H1 (cell line): Measurements from ENCODE around the gene UQCRC2. TPM values are rescaled to one million over a fixed set of nuclear protein-coding genes. Genes with fewer than 3 reads are reported as not detected.

Experiments used
- CTCF ChIA-PET: fragments of 300-600 bp; sonication (Branson Sonifier 250); formaldehyde crosslinking; loops from one replicate; lab custom pipeline; 2021; ENCODE audit not compliant: partially characterized antibody; lab: Charles Lee
- POLR2A ChIA-PET: fragments of 300-600 bp; sonication (Branson Sonifier 250); formaldehyde crosslinking; loops from one replicate; lab custom pipeline; 2021; ENCODE audit warnings: inconsistent platforms; ENCODE audit not compliant: partially characterized antibody; lab: Charles Lee
- DNase-seq, 2 experiments: peaks; one replicate each; pipeline versions ENCODE4 v3.0.0 to v3.0.0-alpha.2; 2010 to 2022; ENCODE audit warnings: low spot score in 2 of 2, low read depth in 1 of 2, mixed read lengths in 1 of 2
- FAIRE-seq: peaks from 2 replicates; lab custom pipeline; 2011; peaks lifted over from hg19 to GRCh38; lab: Jason Lieb, UNC
- H2AFZ ChIP-seq: 2 replicates; pipeline ENCODE4 v1.8.1; 2012; ENCODE audit warnings: low read length, inconsistent platforms
- H2AK5ac ChIP-seq: 2 replicates; pipeline ENCODE4 v1.6.1; 2013; ENCODE audit warnings: low read depth, low read length
- H2BK120ac ChIP-seq: replicated peaks from 2 replicates; pipeline ENCODE3; 2013; ENCODE audit warnings: low read depth, low read length, inconsistent platforms
- H2BK12ac ChIP-seq: 2 replicates; pipeline ENCODE4 v1.6.1; 2013; ENCODE audit warnings: low read depth, low read length
- H2BK15ac ChIP-seq: 2 replicates; pipeline ENCODE4 v1.6.1; 2013; ENCODE audit warnings: low read length
- H2BK20ac ChIP-seq: 2 replicates; pipeline ENCODE4 v1.6.1; 2013; ENCODE audit warnings: low read length
- H2BK5ac ChIP-seq: 2 replicates; pipeline ENCODE4 v1.6.1; 2013; ENCODE audit warnings: low read depth, low read length
- H3K14ac ChIP-seq: 2 replicates; pipeline ENCODE4 v1.6.1; 2013; ENCODE audit warnings: inconsistent platforms; ENCODE audit not compliant: insufficient read length
- H3K18ac ChIP-seq: 2 replicates; pipeline ENCODE4 v1.6.1; 2013; ENCODE audit warnings: low read length; ENCODE audit errors: extremely low read depth
- H3K23ac ChIP-seq: 2 replicates; pipeline ENCODE4 v1.6.1; 2013; ENCODE audit warnings: inconsistent platforms; ENCODE audit not compliant: insufficient read length
- H3K23me2 ChIP-seq: 2 replicates; pipeline ENCODE4 v1.6.1; 2013; ENCODE audit warnings: low read depth, low read length
- H3K27ac ChIP-seq: 2 replicates; pipeline ENCODE4 v1.6.1; 2011; ENCODE audit warnings: low read depth, low read length, inconsistent platforms
- H3K27me3 ChIP-seq, 4 experiments: replicated peaks in 1 of 4; 1 replicate in 1 of 4; 2 replicates in 3 of 4; pipeline versions ENCODE4 v1.6.1 to v1.8.1; 2011 to 2013; ENCODE audit warnings: low read length in 3 of 4, mild to moderate bottlenecking in 3 of 4, inconsistent platforms in 2 of 4, mixed read lengths in 2 of 4, moderate library complexity in 1 of 4; ENCODE audit not compliant: control insufficient read depth in 3 of 4, insufficient read depth in 3 of 4; ENCODE audit errors: extremely low read depth in 1 of 4
- H3K36me3 ChIP-seq, 4 experiments: 2 replicates each; pipeline versions ENCODE4 v1.6.1 to v1.8.1; 2011 to 2013; ENCODE audit warnings: mild to moderate bottlenecking in 4 of 4, low read length in 3 of 4, moderate library complexity in 2 of 4, control low read depth in 1 of 4, inconsistent platforms in 1 of 4; ENCODE audit not compliant: insufficient read depth in 4 of 4, control insufficient read depth in 2 of 4
- H3K4ac ChIP-seq: replicated peaks from 2 replicates; pipeline ENCODE3; 2013; ENCODE audit warnings: low read length, low read depth, mixed read lengths, inconsistent platforms; ENCODE audit not compliant: insufficient read length
- H3K4me1 ChIP-seq, 4 experiments: replicated peaks in 1 of 4; 1 replicate in 1 of 4; 2 replicates in 3 of 4; pipeline versions ENCODE4 v1.6.1 to v1.8.1; 2011 to 2013; ENCODE audit warnings: low read length in 3 of 4, inconsistent platforms in 2 of 4, mixed read lengths in 1 of 4; ENCODE audit not compliant: insufficient read depth in 4 of 4, control insufficient read depth in 3 of 4
- H3K4me2 ChIP-seq, 2 experiments: 2 replicates each; pipeline versions ENCODE4 v1.6.1 to v1.8.1; 2011 to 2013; ENCODE audit warnings: low read depth in 2 of 2, low read length in 2 of 2, control low read depth in 1 of 2, inconsistent platforms in 1 of 2, mild to moderate bottlenecking in 1 of 2; ENCODE audit not compliant: insufficient read depth in 1 of 2
- H3K4me3 ChIP-seq, 4 experiments: fragments of 200-600, 300-600 bp in 1 of 4; sonication (generic), shearing (Covaris generic), sonication (Bioruptor Twin) in 1 of 4; 2 replicates each; pipeline versions ENCODE4 v1.5.1 to v1.8.1; 2011 to 2016; ENCODE audit warnings: low read length in 4 of 4, low read depth in 3 of 4, control low read depth in 2 of 4, inconsistent platforms in 2 of 4, mild to moderate bottlenecking in 2 of 4, mixed read lengths in 1 of 4, moderate library complexity in 1 of 4; ENCODE audit not compliant: insufficient read depth in 2 of 4; ENCODE audit errors: extremely low read depth in 1 of 4
- H3K56ac ChIP-seq: replicated peaks from 2 replicates; pipeline ENCODE3; 2013; ENCODE audit warnings: low read depth, mild to moderate bottlenecking, mixed read lengths, low read length, inconsistent platforms; ENCODE audit not compliant: insufficient read length
- H3K79me1 ChIP-seq: 2 replicates; pipeline ENCODE4 v1.6.1; 2013; ENCODE audit warnings: low read depth, low read length, control low read depth
- H3K79me2 ChIP-seq, 2 experiments: 2 replicates each; pipeline versions ENCODE4 v1.6.1 to v1.8.1; 2012 to 2013; ENCODE audit warnings: low read length in 2 of 2, mild to moderate bottlenecking in 2 of 2, inconsistent platforms in 1 of 2; ENCODE audit not compliant: insufficient read depth in 2 of 2, control insufficient read depth in 1 of 2
- H3K9ac ChIP-seq, 4 experiments: replicated peaks in 1 of 4; 1 replicate in 1 of 4; 2 replicates in 3 of 4; pipeline versions ENCODE4 v1.6.1 to v1.8.1; 2011 to 2013; ENCODE audit warnings: low read depth in 3 of 4, low read length in 3 of 4, control low read depth in 2 of 4, mild to moderate bottlenecking in 2 of 4, moderate library complexity in 2 of 4, inconsistent platforms in 1 of 4; ENCODE audit errors: extremely low read depth in 1 of 4
- H3K9me3 ChIP-seq, 2 experiments: 2 replicates each; pipeline versions ENCODE4 v1.6.1 to v1.8.1; 2012 to 2013; ENCODE audit warnings: mild to moderate bottlenecking in 2 of 2, moderate library complexity in 2 of 2, control low read depth in 1 of 2, inconsistent platforms in 1 of 2, low read depth in 1 of 2, low read length in 1 of 2, mixed read lengths in 1 of 2; ENCODE audit not compliant: insufficient read depth in 2 of 2
- H4K20me1 ChIP-seq, 2 experiments: replicated peaks in 1 of 2; 2 replicates each; pipeline versions ENCODE3 to v1.8.1; 2011 to 2013; ENCODE audit warnings: inconsistent platforms in 2 of 2, low read length in 2 of 2, mild to moderate bottlenecking in 1 of 2; ENCODE audit not compliant: insufficient read depth in 2 of 2, control insufficient read depth in 1 of 2
- H4K5ac ChIP-seq: 2 replicates; pipeline ENCODE4 v1.6.1; 2013; ENCODE audit warnings: low read length, low read depth, mixed read lengths, inconsistent platforms; ENCODE audit not compliant: insufficient read length
- H4K8ac ChIP-seq: 2 replicates; pipeline ENCODE4 v1.8.0; 2013; ENCODE audit warnings: mild to moderate bottlenecking, moderate library complexity, low read length, inconsistent platforms; ENCODE audit not compliant: insufficient read depth; ENCODE audit errors: extremely low read depth
- H4K91ac ChIP-seq: replicated peaks from 2 replicates; pipeline ENCODE3; 2013; ENCODE audit warnings: low read length, mixed read lengths, inconsistent platforms; ENCODE audit not compliant: insufficient read length
- SIN3A ChIP-seq, 2 experiments: IDR thresholded peaks in 1 of 2; conservative IDR thresholded peaks in 1 of 2; 2 replicates each; pipeline ENCODE4 v1.6.1; 2011 to 2012; ENCODE audit warnings: low read length in 2 of 2, improper control_type of control experiment in 1 of 2, low read depth in 1 of 2, mild to moderate bottlenecking in 1 of 2
- SIX5 ChIP-seq: IDR thresholded peaks from 2 replicates; pipeline ENCODE4 v1.6.1; 2011; ENCODE audit warnings: mild to moderate bottlenecking, low read depth, low read length
- TAF7 ChIP-seq: optimal IDR thresholded peaks from 2 replicates; pipeline ENCODE3; 2011; ENCODE audit warnings: low read depth, mild to moderate bottlenecking, inconsistent platforms, low read length, moderate library complexity, borderline replicate concordance
- WGBS, 2 experiments: shearing (Covaris generic) in 1 of 2; methylation state at CpG; one replicate each; pipeline versions ENCODE4 v1.1.6 to v1.1.7; 2013 to 2015; ENCODE audit warnings: low lambda C conversion rate in 2 of 2, mixed read lengths in 2 of 2, inconsistent platforms in 1 of 2, low coverage in 1 of 2, missing lambda C conversion rate in 1 of 2; ENCODE audit not compliant: insufficient replicate concordance in 2 of 2, insufficient coverage in 1 of 2, insufficient read length in 1 of 2; ENCODE audit errors: extremely low coverage in 1 of 2, missing lambda C conversion rate in 1 of 2; 5-methylcytosine and 5-hydroxymethylcytosine counted together
- polyA plus RNA-seq, 7 experiments: library from polyadenylated mRNA; depleted of rRNA in 3 of 7; stranded (reverse) in 5 of 7; unstranded in 2 of 7; fragments of >200 nt in 5 of 7; fragments of 200-250 nt in 2 of 7; gene quantifications; 1 replicate in 5 of 7; 2 replicates in 1 of 7; 4 replicates in 1 of 7; pipeline versions ENCODE4 v1.2.1 to v1.2.3, GENCODE V29; 2011 to 2013; ENCODE audit warnings: missing spikeins in 2 of 7, mixed read lengths in 2 of 7
- total RNA-seq: library from RNA; stranded (reverse); fragmentation: NEBNext Ultra II Directional; extraction: Animal tissue kit (Norgen Biotek cat#: 25700); gene quantifications from 2 replicates; pipeline ENCODE4 v1.2.1, GENCODE V29; 2021

UQCRC2 gene
- total and polyA plus RNA-seq, 2 of the 8 experiments (the other 6 are each of a cell fraction or from before 2014, with no cell fraction given), result 94.4 to 182 TPM

DNA sequence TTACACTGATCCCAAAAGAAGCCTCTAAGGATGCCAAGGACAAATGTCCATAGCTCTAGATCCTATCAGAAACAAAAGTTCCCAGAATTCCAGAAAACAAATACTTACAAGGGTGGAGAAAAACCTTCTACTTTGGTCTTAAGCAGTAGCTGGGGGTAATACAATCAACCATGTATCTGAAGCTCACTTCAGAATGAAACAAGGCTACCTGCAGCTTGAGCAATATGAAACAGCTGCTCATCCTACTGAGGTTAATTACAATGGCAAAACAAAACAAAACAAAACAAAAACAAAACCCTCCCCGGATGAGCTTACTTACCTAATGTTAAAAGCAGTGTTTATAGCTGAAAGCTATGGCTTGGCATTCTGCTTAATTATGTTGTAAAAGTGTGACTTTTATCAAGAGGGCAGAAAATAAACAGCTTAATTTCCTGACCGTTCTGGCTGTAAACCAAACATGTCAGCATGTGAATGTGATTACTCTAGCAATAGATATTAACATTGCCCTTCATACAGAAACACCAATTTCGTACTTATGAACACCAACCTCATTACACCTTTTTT lies 37.3 kb downstream of the UQCRC2 start:
- FAIRE-seq, result no peak
- H3K9ac ChIP-seq, result no peak overlapping the region
- no peak overlapping the region for H2BK20ac ChIP-seq
- H3K27me3 ChIP-seq, result no peaks in the 10 kb centered on the region
- no peak overlapping the region for H4K5ac ChIP-seq
- H3K4ac ChIP-seq, result no peak overlapping the region
- H3K9me3 ChIP-seq, result no peaks in the 10 kb centered on the region
- 80% methylated on average over 3 of the region's 3 CpGs; no CpG with 5 or more reads in 1 of the 2 experiments for WGBS, 2 experiments
- no peak overlapping the region for H4K91ac ChIP-seq
- no peak overlapping the region for H3K23ac ChIP-seq
- no peak overlapping the region for H2AFZ ChIP-seq
- no peak overlapping the region for H3K14ac ChIP-seq
- ChIA-PET CTCF (interaction anchor here (0.6 to 3.4 kb wide), 13 partner anchors 9 to 788 kb away, joined by 3 to 23 read pairs (median 4); partner anchors contain the start of gene PDZD9), POLR2A (interaction anchor here (1.2 kb wide), 3 partner anchors 9 to 201 kb away, joined by 3 read pairs; no protein-coding TSS in a partner anchor)
- H2BK5ac ChIP-seq, result no peak overlapping the region
- no peak overlapping the region for H3K56ac ChIP-seq
- no peak for DNase-seq
- H3K79me2 ChIP-seq, result no peaks in the 10 kb centered on the region
- no peak overlapping the region for H3K4me3 ChIP-seq
- H4K8ac ChIP-seq, result no peak overlapping the region
- no peak overlapping the region for H2AK5ac ChIP-seq
- H3K27ac ChIP-seq, result no peak overlapping the region
- H3K79me1 ChIP-seq, result no peaks in the 10 kb centered on the region
- H4K20me1 ChIP-seq, result no peaks in the 10 kb centered on the region
- H3K4me2 ChIP-seq, result no peak overlapping the region
- H2BK12ac ChIP-seq, result no peak overlapping the region
- no peak overlapping the region for H3K18ac ChIP-seq
- no peak overlapping the region for H2BK15ac ChIP-seq
- no peaks in the 10 kb centered on the region for H3K23me2 ChIP-seq
- peaks cover 0 to 2% (median 0%) of the 10 kb centered on the region in 4 experiments; a peak in 1 of 7 replicates for H3K4me1 ChIP-seq
- H2BK120ac ChIP-seq, result no peak overlapping the region
- H3K36me3 ChIP-seq, result no peaks in the 10 kb centered on the region
- TF ChIP-seq SIN3A (conservative IDR thresholded peaks at IDR 0.05 in 1 of 2, IDR thresholded peaks at IDR 0.05 in 1 of 2; ENCODE audit: low read depth in 1 of 2, low read length in 2 of 2) (no peak), SIX5 (no peak), TAF7 (no peak)
